Activated T-helper 1 cell treated with anti-CD3 and anti-CD28 coated beads, Interleukin-2, amount 50 U/mL, for 16 hours (primary cell): ENCODE results near the gene EHD1.
"Not testable (repeated sequence)": the region's sequence is repeated elsewhere in the genome, so short reads cannot be mapped to it uniquely, and the experiment has no call there.

ENCODE experiments used
- DNase-seq, 2 donors: peaks; one replicate each; pipeline ENCODE4 v3.0.0-alpha.2; 2020; ENCODE audit warnings: low read depth in 1 of 2, low spot score in 1 of 2

The EHD1 gene

GRCh38 chr11:64859542-64860414 lies 18.6 kb downstream of the EHD1 start:
- no peak for DNase-seq

- no peak for DNase-seq
Measured at GRCh38 chr11:64858467-64859263, 19.8 kb downstream of the EHD1 start.

- no peak for DNase-seq
Measured at GRCh38 chr11:64857485-64857884, 20.9 kb downstream of the EHD1 start.

GRCh38 chr11:64856382-64857227 lies 21.8 kb downstream of the EHD1 start:
- no peak for DNase-seq

- no peak for DNase-seq
Measured at GRCh38 chr11:64855596-64856304, 22.7 kb downstream of the EHD1 start.

- no peak for DNase-seq
Measured at GRCh38 chr11:64854534-64855502, 23.6 kb downstream of the EHD1 start.

- no peak for DNase-seq
Measured at GRCh38 chr11:64854157-64854533, 24.3 kb downstream of the EHD1 start.

- no peak for DNase-seq
Measured at GRCh38 chr11:64853709-64854108, 24.7 kb downstream of the EHD1 start.

- DNase-seq, result no peak
Measured at GRCh38 chr11:64852804-64853509, 25.5 kb downstream of the EHD1 start.

- no peak for DNase-seq
Measured at GRCh38 chr11:64851831-64852351, 26.5 kb downstream of the EHD1 start.

- no peak for DNase-seq
Measured at GRCh38 chr11:64850979-64851567, 27.3 kb downstream of the EHD1 start.

- no peak for DNase-seq
Measured at GRCh38 chr11:64849598-64850356, 28.6 kb downstream of the EHD1 start.

GRCh38 chr11:64848826-64849597 lies 29.4 kb downstream of the EHD1 start:
- no peak for DNase-seq

GRCh38 chr11:64848214-64848825 lies 30.1 kb downstream of the EHD1 start:
- no peak for DNase-seq

GRCh38 chr11:64846998-64847666 lies 31.3 kb downstream of the EHD1 start:
- peak; percentile 88 to 91 for DNase-seq

- not testable (repeated sequence) for DNase-seq
Measured at GRCh38 chr11:64845776-64846129, 32.7 kb downstream of the EHD1 start.
